Measurements from ENCODE around the gene STS. TPM values are rescaled to one million over a fixed set of nuclear protein-coding genes. Genes with fewer than 3 reads are reported as not detected.

Gene STS
- total RNA-seq, 2 donors from 2014 or later, result 6.2 to 7.0 TPM

DNA sequence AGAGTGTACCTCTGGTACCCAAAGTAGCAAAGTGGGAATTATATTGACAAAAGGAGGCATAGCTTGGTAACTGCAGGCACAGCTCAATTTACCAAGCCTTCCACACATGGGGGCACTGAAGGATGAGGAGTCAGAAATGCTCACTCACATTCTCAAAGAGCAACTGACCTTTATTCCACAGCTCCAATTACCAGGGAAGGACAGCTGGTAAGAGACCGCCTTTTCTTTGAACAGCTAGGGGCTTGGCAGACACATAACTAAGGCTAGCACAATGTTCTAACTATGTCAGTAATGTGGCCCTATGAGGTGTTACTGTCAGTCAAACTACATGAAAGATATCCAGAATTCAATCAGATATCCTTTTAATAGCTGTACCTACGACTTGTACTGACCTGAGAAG, 20.5 kb upstream of the STS start:
- Histone ChIP-seq H3K9me3 (no peaks in the 10 kb centered on the region), H3K4me3 (no peak overlapping the region), H3K27ac (no peak overlapping the region), H3K4me1 (peaks cover 0 to 6% of the 10 kb centered on the region in 2 donors), H3K27me3 (no peaks in the 10 kb centered on the region), H3K36me3 (no peaks in the 10 kb centered on the region)
- TF ChIP-seq, protein P1, sequence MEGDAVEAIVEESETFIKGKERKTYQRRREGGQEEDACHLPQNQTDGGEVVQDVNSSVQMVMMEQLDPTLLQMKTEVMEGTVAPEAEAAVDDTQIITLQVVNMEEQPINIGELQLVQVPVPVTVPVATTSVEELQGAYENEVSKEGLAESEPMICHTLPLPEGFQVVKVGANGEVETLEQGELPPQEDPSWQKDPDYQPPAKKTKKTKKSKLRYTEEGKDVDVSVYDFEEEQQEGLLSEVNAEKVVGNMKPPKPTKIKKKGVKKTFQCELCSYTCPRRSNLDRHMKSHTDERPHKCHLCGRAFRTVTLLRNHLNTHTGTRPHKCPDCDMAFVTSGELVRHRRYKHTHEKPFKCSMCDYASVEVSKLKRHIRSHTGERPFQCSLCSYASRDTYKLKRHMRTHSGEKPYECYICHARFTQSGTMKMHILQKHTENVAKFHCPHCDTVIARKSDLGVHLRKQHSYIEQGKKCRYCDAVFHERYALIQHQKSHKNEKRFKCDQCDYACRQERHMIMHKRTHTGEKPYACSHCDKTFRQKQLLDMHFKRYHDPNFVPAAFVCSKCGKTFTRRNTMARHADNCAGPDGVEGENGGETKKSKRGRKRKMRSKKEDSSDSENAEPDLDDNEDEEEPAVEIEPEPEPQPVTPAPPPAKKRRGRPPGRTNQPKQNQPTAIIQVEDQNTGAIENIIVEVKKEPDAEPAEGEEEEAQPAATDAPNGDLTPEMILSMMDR (IDR thresholded peaks at IDR 0.05), result no peak
- DNase-seq (ENCODE audit: low spot score), result no peak

DNA sequence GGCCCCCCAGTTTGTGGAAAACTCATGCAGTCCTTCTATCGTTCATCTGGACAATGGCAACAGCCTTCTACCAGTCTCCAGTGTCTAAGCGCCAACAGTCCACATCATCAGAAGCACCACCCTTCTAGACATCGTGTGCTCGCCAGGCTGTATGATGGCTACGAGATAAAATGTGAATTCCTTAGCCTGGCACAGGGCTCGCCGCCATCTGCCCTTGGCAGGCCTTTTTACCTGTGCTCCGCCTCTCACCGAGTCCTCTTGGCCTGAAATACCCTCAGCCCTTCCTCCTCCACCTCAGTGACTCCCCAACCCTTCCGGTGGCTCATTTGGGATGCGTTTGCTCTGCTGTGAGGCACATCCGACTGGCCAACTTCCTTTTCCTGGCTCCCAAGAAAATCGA, 15.9 kb upstream of the STS start:
- H3K4me3 ChIP-seq, result no peak overlapping the region
- H3K4me1 ChIP-seq, result peaks cover 0 to 27% of the 10 kb centered on the region in 2 donors
- H3K36me3 ChIP-seq, result no peaks in the 10 kb centered on the region
- no peaks in the 10 kb centered on the region for H3K27me3 ChIP-seq
- H3K9me3 ChIP-seq, result no peaks in the 10 kb centered on the region
- H3K27ac ChIP-seq, result no peak overlapping the region
- TF ChIP-seq, protein P1 (IDR thresholded peaks at IDR 0.05), result no peak
- no peak for DNase-seq (ENCODE audit: low spot score)

DNA sequence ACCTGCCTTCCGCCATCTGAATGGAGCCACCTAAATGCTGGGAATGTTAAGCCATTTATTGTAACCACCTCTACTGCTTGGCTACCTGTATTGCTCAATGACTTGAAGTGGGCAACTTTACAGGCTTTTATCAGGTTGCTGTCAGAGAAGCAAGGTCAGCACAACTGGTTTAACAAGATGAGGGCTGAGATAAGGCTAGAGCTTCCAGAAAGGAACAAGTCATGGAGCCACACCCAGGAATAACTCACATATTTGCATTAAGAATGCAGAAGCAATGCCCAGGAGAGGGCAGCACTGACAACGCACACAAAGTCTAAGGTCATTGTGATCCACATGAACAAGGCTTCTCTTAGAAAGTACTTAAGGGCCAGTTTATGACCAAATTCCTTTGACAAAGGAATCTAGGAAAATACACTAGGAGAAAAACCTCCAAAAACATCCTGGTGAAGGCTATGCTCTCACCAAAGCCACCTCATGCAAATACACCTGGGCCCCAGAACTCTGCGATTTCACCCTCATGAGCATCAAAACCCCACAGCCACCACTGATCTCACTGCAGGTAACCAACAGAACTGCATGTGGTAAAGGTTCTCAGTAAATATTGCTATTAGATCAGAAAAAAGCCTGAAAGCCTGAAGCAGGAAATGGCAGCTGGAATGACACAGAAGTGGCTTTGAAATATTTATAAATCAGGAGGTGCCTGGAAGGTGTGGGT, 15.0 kb upstream of the STS start:
- no peak for DNase-seq (ENCODE audit: low spot score)
- TF ChIP-seq, protein P1 (IDR thresholded peaks at IDR 0.05), result peak; percentile 12 to 54
- H3K27ac ChIP-seq, result peak overlapping the region in 1 of 2 donors; percentile 41

DNA sequence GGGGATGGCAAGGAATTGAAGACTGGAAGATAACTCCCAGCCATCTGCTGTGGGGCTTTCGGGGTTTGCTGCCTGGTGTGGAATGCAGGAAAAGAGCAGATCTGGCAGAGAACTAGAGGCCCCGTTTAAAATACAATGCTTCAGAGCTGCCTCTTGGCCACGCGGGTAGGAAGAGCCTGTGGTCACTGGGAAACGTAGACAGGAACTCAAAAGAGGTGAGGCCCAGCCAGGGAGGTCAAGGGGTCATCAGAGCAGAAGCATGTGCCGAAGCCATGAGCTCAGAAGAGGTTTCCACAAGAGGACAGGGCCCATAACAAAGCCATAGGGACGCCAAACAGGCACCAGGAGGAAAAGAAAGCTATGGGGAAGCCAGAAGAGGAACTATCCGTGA, 14.5 kb upstream of the STS start:
- no peak overlapping the region for H3K4me3 ChIP-seq
- no peaks in the 10 kb centered on the region for H3K27me3 ChIP-seq
- TF ChIP-seq, protein P1 (IDR thresholded peaks at IDR 0.05), result no peak
- no peak for DNase-seq (ENCODE audit: low spot score)
- no peaks in the 10 kb centered on the region for H3K36me3 ChIP-seq
- H3K9me3 ChIP-seq, result no peaks in the 10 kb centered on the region
- peak overlapping the region in 1 of 2 donors; percentile 41 for H3K27ac ChIP-seq
- H3K4me1 ChIP-seq, result peaks cover 0 to 27% of the 10 kb centered on the region in 2 donors

More for the DNA sequence above, 15.0 kb upstream of the STS start:
- Histone ChIP-seq H3K4me1 (peaks cover 0 to 27% of the 10 kb centered on the region in 2 donors), H3K9me3 (no peaks in the 10 kb centered on the region), H3K27me3 (no peaks in the 10 kb centered on the region), H3K4me3 (no peak overlapping the region), H3K36me3 (no peaks in the 10 kb centered on the region)

DNA sequence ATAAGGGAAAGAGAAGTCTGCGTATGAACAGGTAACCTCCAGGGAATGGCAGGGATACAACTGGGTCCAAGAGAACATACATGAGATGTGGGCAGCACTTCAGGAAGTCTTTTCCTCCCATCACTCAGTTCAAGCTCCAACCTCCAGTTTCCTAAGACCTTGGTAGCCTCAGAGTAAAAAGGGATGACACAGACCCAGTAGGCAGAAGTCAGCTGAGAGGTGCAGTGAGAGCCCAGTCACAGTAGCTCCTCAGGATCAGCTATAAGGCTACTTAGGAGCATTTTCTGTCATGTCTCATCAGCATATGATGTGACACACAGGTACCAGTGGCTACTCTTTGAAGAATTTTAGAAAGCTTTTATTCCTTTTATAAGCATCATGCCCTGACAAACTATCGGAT, 12.5 kb upstream of the STS start:
- DNase-seq (ENCODE audit: low spot score), result no peak
- no peaks in the 10 kb centered on the region for H3K36me3 ChIP-seq

More for the DNA sequence above, 12.5 kb upstream of the STS start:
- H3K4me3 ChIP-seq, result no peak overlapping the region
- no peaks in the 10 kb centered on the region for H3K27me3 ChIP-seq
- no peak overlapping the region for H3K27ac ChIP-seq
- H3K4me1 ChIP-seq, result peaks cover 0 to 27% of the 10 kb centered on the region in 2 donors
- TF ChIP-seq, protein P1 (IDR thresholded peaks at IDR 0.05), result no peak
- H3K9me3 ChIP-seq, result no peaks in the 10 kb centered on the region

Data from right atrium auricular region (tissue), 2 donors.